PFSK-1 (cell line): ENCODE results near the gene ZNF541.

Experiments used
- FOXP2 ChIP-seq: optimal IDR thresholded peaks from 2 replicates; pipeline ENCODE3; 2011; ENCODE audit warnings: borderline replicate concordance, control low read depth, inconsistent platforms; ENCODE audit not compliant: insufficient read depth; ENCODE audit errors: extremely low read length, extremely low read depth
- POLR2AphosphoS5 ChIP-seq: IDR thresholded peaks from 2 replicates; pipeline ENCODE4 v1.6.1; 2012; ENCODE audit warnings: low read depth, mild to moderate bottlenecking, control low read depth, low read length, moderate library complexity
- SIN3A ChIP-seq: IDR thresholded peaks from 2 replicates; pipeline ENCODE4 v1.6.1; 2012; ENCODE audit warnings: mild to moderate bottlenecking, low read length, moderate library complexity, borderline replicate concordance; ENCODE audit not compliant: insufficient read depth
- TAF1 ChIP-seq: IDR thresholded peaks from 2 replicates; pipeline ENCODE4 v1.6.1; 2012; ENCODE audit warnings: low read length, control low read depth, borderline replicate concordance; ENCODE audit not compliant: insufficient read depth
- TF ChIP-seq, protein P1 (sequence below), 2 experiments: IDR thresholded peaks; 2 replicates each; pipeline versions ENCODE4 v1.6.1 to v1.8.0; 2011 to 2012; ENCODE audit warnings: low read depth in 2 of 2, low read length in 2 of 2, control low read depth in 1 of 2, inconsistent platforms in 1 of 2, mild to moderate bottlenecking in 1 of 2, moderate library complexity in 1 of 2; ENCODE audit not compliant: insufficient read depth in 1 of 2

The ZNF541 gene

GRCh38 chr19:47614559-47614958 is 41.6 kb upstream of the ZNF541 start:
- TF ChIP-seq POLR2AphosphoS5 (no peak), SIN3A (no peak), TAF1 (no peak), FOXP2 (no peak)
- TF ChIP-seq, protein P1, sequence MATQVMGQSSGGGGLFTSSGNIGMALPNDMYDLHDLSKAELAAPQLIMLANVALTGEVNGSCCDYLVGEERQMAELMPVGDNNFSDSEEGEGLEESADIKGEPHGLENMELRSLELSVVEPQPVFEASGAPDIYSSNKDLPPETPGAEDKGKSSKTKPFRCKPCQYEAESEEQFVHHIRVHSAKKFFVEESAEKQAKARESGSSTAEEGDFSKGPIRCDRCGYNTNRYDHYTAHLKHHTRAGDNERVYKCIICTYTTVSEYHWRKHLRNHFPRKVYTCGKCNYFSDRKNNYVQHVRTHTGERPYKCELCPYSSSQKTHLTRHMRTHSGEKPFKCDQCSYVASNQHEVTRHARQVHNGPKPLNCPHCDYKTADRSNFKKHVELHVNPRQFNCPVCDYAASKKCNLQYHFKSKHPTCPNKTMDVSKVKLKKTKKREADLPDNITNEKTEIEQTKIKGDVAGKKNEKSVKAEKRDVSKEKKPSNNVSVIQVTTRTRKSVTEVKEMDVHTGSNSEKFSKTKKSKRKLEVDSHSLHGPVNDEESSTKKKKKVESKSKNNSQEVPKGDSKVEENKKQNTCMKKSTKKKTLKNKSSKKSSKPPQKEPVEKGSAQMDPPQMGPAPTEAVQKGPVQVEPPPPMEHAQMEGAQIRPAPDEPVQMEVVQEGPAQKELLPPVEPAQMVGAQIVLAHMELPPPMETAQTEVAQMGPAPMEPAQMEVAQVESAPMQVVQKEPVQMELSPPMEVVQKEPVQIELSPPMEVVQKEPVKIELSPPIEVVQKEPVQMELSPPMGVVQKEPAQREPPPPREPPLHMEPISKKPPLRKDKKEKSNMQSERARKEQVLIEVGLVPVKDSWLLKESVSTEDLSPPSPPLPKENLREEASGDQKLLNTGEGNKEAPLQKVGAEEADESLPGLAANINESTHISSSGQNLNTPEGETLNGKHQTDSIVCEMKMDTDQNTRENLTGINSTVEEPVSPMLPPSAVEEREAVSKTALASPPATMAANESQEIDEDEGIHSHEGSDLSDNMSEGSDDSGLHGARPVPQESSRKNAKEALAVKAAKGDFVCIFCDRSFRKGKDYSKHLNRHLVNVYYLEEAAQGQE (IDR thresholded peaks at IDR 0.05; ENCODE audit: insufficient read depth in 1 of 2, low read depth in 2 of 2, low read length in 2 of 2) = no peak

- TF ChIP-seq FOXP2 (no peak), SIN3A (no peak), TAF1 (no peak), POLR2AphosphoS5 (no peak)
- TF ChIP-seq, protein P1 (IDR thresholded peaks at IDR 0.05; ENCODE audit: insufficient read depth in 1 of 2, low read depth in 2 of 2, low read length in 2 of 2) = no peak
These were observed 41.0 kb upstream of the ZNF541 start for GRCh38 chr19:47614021-47614295.

GRCh38 chr19:47613165-47614020 is 40.4 kb upstream of the ZNF541 start:
- TF ChIP-seq TAF1 (no peak), FOXP2 (no peak)
- TF ChIP-seq, protein P1 (IDR thresholded peaks at IDR 0.05; ENCODE audit: insufficient read depth in 1 of 2, low read depth in 2 of 2, low read length in 2 of 2) = no peak

DNA sequence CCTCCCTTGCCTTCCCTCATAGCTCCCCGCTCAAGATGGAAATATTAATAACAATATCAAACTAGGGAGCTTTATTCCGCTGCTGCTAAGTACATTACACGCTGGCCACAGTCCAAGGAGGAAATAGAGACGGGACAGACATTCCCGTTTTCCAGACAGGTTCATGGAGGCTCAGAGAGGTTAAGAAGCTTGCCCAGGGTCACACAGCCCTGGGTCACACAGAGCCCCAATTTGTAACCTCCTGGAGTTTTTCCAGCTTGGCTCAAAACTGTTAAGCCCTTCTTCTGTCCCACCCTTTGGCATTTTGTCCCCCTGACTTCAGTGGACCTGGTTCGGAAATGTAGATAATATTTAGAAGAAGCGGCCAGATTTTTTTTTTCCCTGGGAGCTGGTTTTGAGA is 38.0 kb upstream of the ZNF541 start:
- TF ChIP-seq, protein P1 (IDR thresholded peaks at IDR 0.05; ENCODE audit: insufficient read depth in 1 of 2, low read depth in 2 of 2, low read length in 2 of 2) = no peak
- TF ChIP-seq SIN3A (no peak), TAF1 (no peak), FOXP2 (no peak), POLR2AphosphoS5 (no peak)
